ENCODE measurements around the gene CARNS1.

CARNS1 gene

GRCh38 chr11:67376873-67377808 lies 38.3 kb upstream of the CARNS1 start:
- DNase-seq: no peak

DNA sequence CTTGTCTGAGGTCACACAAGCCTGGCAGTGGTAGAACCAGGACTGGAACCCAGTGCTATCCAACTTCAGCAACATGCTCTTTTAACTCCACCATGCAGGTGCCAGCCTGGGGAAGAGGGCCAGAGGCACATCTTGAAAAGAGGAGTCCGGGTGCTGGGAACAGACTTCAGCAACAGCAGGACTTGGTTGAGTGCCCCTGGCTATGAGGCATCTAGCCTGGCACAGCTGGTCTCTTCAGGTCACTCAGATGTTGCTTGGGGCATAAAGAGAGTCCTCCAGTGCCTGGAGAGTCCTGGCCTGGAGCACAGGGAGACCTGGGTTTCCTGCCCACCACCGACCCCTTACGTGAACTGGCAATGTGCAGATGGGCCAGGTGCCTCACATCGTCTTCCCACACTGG lies 36.9 kb upstream of the CARNS1 start:
- no peak for DNase-seq

DNA sequence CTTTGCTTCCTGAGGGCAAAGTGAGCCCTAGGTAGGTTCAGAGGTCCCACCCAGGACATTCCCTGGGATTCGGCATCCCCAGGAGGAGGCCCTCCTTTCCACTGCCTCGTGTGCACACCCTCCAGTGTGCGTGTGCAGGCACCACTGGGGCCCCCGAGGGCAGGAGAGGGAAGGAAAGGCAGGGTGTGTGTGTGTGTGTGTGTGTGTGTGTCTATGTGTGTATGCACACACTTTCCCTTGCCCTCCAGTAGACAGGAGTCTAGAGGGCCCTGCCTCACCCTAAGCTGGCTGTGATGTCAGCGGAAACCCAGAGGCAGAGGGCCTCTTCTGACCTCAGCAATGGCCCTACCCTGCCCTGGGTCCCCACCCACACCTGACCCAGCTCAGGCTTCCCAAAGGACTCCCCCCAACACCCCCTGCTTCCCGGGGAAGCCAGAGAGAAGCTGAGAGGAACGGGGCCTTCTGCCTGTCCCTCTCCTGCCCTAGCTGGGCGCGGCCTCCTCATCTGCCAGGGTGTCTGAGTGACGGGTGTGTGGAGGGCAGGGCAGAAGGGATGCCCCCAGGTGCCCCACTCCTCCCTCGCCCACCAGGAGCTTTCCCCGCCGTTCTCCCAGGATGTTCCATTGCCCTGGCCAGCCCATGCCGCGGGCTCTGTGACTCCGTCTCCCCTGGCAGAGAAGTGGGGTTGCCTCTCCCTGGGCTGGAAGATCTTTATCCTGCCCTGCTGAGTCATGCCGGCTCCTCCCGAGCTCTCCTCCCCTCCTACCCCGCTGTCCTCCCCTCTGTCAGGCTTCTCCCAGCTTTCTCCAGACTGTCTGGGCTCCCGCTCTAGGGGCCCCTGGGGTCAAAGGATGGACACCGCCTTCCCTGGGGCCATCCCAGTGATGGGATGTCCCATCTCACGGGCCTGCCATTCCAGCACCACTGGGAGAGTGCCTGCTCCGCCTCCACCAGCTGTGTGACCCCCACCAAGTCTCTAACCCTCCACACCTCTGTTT lies 36.1 kb upstream of the CARNS1 start:
- peak; percentile 66 for DNase-seq

DNA sequence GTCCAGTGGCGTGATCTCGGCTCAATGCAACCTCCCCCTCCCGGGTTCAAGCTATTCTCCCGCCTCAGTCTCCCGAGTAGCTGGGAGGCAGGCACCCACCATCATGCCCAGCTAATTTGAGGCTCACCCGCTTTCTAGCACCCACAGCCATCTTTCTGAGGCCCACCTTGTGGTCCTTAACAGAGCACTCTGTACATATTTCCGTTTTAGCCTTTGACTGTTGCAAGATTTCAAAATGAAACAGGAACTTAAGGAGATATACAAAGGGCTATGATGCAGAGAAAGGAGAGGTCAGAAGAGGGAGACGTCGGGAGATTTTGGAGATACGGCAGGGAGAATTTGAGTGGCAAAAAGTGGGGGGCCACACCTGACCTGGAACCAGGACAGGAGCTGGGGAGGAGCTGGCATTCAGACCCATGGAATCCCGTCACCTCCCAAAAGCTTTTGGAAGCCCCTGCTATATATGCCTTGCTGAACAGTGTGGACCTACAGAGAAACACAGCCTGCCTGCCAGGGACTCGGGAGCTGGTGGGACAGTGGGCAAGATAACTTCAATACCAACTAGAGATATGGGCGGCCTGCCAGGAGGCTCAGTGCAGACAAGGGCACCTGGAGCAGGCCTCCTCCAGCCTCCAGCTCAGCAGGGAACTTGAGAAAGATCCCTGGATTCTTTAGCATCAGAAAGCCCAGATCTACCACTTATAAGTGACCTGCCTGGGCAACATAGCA lies 34.1 kb upstream of the CARNS1 start:
- DNase-seq: no peak

DNA sequence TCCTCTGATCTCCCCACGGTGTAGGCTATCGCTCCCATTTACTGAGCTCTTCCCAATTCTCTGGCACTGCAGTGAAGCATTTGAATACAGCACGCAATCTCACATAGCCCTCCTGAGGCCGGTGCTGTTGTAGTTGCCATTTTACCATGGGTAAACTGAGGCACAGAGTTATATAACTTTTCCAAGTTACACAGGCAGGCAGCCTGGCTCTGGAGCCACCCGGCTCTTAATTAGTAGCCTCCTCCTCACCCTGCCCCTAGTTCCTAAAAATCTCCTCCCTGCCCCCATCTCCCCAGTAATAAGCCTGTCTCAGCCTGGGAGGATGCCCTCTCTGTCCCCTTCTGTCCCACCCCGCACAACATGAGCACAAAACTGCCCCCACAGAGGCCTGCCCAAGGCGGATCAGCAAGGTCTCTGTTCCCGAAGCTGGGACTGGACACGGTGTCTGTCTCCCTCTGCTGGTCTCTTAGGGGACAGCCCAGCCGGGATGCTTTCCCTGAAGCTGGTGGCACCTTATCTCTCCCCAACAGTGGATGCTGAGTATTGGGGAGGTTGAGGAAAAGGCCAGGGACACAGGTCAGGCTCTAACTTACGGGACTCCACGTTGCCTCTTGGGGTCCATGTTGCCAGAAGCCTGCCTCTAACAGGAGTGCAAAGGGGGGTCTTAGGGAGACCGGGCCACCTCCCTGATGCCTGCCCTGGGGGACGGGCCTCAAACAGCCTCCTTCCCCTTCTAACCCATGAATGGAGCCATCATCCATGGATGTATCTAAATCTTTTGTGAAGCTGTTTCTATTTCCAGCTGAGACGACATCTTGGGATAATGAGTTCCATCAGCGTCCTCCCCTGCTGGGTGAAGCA lies 33.0 kb upstream of the CARNS1 start:
- DNase-seq: peak; percentile 58

DNA sequence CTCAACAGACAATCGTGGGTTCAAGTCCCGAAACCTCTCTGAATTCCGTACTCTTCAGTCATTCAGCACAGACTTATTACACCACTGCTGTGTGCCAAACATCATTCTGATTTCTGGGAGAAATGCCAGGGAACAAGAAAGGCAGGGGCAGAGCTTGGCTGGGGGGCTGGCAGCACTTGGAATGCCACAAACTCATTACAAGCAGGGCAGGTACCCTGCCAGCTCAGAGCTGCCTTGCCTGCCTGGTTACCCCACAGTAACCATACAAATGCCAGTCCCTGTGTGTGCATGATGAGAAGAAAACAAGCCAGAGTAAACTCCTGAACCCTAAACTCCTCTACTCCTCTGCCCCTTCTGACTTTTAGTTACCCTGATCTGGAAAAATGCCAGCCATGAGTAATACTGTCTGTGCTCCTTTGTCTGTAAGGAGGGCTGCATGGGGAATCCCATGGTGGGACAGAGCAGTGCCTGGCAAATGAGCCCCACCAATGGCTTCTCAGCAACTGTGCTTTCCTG lies 30.6 kb upstream of the CARNS1 start:
- DNase-seq: peak; percentile 80

- DNase-seq: no peak
Measured at GRCh38 chr11:67387069-67387468, 28.4 kb upstream of the CARNS1 start.

- DNase-seq: no peak
Measured at GRCh38 chr11:67387518-67387917, 28.0 kb upstream of the CARNS1 start.

GRCh38 chr11:67389477-67389876 lies 26.0 kb upstream of the CARNS1 start:
- DNase-seq: no peak

DNA sequence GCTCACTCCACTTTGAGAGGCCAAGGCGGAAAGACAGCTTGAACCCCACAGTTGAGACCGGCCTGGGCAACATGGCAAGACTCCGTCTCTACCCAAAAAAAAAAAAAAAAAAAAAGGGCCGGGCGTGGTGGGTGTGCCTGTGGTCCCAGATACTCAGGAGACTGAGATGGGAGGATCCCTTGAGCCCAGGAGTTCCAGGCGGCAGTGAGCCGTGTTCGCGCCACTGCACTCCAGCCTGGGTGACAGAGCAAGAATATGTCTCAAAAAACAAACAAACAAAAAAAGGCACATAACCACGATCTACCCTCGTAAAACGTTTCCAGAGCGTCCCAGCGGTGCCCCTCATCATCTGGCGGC lies 24.6 kb upstream of the CARNS1 start:
- DNase-seq: no peak

DNA sequence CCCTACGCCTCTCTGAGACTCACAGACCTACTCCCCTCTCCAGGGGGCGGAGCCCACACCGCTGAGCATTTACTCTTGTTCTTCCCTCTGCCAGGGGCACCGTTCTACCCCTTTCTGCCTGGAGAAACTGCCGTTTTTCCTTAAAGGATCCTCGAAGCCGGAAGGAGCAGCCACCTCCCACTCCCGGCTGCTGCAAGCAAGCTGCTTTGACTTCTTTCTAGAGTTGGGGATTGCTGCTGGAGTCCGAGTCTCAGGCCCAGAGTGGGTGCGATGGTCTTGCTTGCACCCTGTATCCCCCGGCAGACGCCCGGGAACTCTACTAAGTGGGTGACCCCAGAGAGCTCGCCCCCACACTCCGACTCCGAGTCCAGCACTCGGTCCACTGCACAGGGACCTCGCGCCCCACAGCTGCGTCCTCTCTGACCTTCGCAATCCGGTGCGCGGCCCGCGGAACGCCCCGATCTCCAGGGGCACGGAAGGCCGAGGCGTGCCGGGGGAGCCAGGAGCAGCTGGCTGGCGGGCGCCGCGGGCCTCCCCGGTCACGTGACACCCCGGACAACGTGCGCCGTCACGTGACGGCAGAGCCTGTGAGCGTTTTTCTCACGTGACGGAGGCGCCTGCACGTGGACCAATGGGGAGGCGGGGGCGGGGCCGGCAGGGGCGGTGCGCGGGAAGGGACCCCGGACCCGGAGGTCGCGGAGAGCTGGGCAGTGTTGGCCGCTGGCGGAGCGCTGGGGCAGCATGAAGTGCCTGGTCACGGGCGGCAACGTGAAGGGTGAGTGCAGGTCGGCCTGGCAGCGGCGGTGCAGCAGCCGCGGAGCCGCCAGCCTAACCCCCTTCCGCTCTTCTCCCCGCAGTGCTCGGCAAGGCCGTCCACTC lies 23.9 kb upstream of the CARNS1 start, which contains the start of gene RAD9A:
Gene RAD9A, plus strand, starts transcription at position 683 of the 879 bp plus-strand sequence. Its CDS starts 59 bp downstream, at position 742.
- peak; percentile 88 for DNase-seq

DNA sequence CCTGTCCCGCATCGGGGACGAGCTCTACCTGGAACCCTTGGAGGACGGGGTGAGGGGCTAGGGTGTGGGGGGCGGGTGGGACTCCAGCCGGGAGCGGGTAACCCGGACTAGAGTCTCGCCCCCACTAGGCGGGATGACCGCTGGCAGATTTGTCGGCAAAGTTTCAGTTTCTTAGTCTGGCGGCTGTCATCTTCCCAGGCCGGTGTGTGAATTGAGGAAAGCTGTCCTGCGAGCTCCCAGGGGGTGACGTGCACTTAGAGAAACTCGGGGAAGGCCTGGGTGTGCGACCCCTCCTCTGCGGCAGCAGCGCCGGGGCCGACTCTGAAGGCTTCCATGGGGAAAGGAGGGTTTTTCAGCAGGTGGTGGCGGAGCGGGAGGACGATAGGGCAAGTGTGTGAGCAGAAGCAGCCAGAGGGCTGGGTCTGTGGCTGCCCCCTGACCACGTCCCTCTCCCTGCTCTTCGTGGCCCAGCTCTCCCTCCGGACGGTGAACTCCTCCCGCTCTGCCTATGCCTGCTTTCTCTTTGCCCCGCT lies 23.2 kb upstream of the CARNS1 start:
- DNase-seq: no peak

- DNase-seq: no peak
Measured at GRCh38 chr11:67393437-67393836, 22.0 kb upstream of the CARNS1 start.

GRCh38 chr11:67393990-67394389 lies 21.5 kb upstream of the CARNS1 start:
- no peak for DNase-seq

DNA sequence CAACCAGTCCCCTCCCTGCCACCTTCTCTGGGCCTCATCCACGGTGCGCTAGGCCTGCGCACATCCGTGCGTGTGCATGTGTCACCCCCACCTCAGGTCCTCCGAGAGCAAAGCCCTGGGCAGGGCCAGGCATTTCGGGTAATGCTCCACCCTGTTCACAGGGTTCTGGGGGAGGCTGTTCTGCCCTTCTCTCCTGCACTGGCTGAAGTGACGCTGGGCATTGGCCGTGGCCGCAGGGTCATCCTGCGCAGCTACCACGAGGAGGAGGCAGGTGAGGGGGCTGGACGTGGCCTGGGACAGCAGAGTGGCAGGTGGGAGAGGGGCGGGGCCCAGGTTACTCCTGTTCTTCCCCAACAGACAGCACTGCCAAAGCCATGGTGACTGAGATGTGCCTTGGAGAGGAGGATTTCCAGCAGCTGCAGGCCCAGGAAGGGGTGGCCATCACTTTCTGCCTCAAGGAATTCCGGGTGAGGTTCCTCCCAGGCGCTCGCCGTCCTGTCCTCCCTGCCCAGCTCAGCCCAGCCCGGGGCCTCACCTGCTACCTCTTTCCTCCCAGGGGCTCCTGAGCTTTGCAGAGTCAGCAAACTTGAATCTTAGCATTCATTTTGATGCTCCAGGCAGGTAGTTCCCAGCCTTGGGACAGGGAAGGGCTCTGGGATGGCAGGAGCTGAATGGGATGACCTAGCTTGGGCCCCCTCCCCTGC lies 19.8 kb upstream of the CARNS1 start:
- DNase-seq: no peak

DNA sequence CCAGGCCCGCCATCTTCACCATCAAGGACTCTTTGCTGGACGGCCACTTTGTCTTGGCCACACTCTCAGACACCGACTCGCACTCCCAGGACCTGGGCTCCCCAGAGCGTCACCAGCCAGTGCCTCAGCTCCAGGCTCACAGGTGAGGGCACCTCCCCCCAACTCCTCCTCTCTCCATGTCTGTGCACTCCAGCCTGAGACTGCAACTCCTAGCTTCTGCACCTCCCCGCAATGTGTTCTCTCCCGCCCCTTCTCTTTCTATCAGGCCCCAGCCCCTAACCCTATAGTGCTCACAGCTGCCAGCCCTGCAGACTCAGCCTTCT lies 19.3 kb upstream of the CARNS1 start:
- no peak for DNase-seq

GRCh38 chr11:67396587-67397389 lies 18.7 kb upstream of the CARNS1 start:
- DNase-seq: no peak

DNA sequence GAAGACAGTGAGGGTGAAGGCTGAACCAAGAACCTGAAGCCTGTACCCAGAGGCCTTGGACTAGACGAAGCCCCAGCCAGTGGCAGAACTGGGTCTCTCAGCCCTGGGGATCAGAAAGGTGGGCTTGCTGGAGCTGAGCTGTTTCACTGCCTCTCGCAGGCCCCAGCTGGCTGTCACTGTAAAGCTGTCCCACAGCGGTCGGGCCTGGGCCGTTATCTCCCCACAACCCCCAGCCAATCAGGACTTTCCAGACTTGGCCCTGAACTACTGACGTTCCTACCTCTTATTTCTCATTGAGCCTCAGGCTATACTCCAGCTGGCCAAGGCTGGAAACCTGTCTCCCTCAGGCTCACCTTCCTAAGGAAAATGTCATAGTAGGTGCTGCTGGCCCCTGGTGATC lies 17.9 kb upstream of the CARNS1 start:
- no peak for DNase-seq

Data from NCI-H226 (cell line).